Effector CD4-positive, alpha-beta T cell (primary cell): ENCODE measurements around the gene SYT17.

Experiments used
- DNase-seq: peaks from one replicate; pipeline ENCODE4 v3.0.0-alpha.2; 2020

SYT17 gene

GRCh38 chr16:19223235-19224170 lies 55.5 kb downstream of the SYT17 start:
- no peak for DNase-seq

- no peak for DNase-seq
Measured at GRCh38 chr16:19225651-19226050, 57.6 kb downstream of the SYT17 start.

- no peak for DNase-seq
Measured at GRCh38 chr16:19227643-19228042, 59.6 kb downstream of the SYT17 start.

- no peak for DNase-seq
Measured at GRCh38 chr16:19228052-19228451, 60.0 kb downstream of the SYT17 start.

- no peak for DNase-seq
Measured at GRCh38 chr16:19228575-19228974, 60.5 kb downstream of the SYT17 start.

- DNase-seq = no peak
Measured at GRCh38 chr16:19230575-19230974, 62.5 kb downstream of the SYT17 start.

- DNase-seq = no peak
Measured at GRCh38 chr16:19231881-19232280, 63.8 kb downstream of the SYT17 start.

GRCh38 chr16:19232988-19233387 lies 64.9 kb downstream of the SYT17 start:
- no peak for DNase-seq

GRCh38 chr16:19235478-19235877 lies 67.4 kb downstream of the SYT17 start:
- no peak for DNase-seq

- DNase-seq = no peak
Measured at GRCh38 chr16:19235886-19236285, 67.8 kb downstream of the SYT17 start.

GRCh38 chr16:19236561-19237209 lies 68.6 kb downstream of the SYT17 start:
- no peak for DNase-seq

- no peak for DNase-seq
Measured at GRCh38 chr16:19238406-19238805, 70.4 kb downstream of the SYT17 start.

GRCh38 chr16:19239511-19240155 lies 71.6 kb downstream of the SYT17 start:
- no peak for DNase-seq

GRCh38 chr16:19240494-19240893 lies 72.5 kb downstream of the SYT17 start:
- DNase-seq = no peak

GRCh38 chr16:19241512-19241911 lies 73.5 kb downstream of the SYT17 start:
- DNase-seq = no peak

- DNase-seq = no peak
Measured at GRCh38 chr16:19242186-19242585, 74.1 kb downstream of the SYT17 start.

GRCh38 chr16:19242987-19243575 lies 75.0 kb downstream of the SYT17 start:
- DNase-seq = no peak

- no peak for DNase-seq
Measured at GRCh38 chr16:19245326-19245925, 77.4 kb downstream of the SYT17 start.

GRCh38 chr16:19252904-19253303 lies 84.9 kb downstream of the SYT17 start:
- DNase-seq = no peak

GRCh38 chr16:19254611-19255010 lies 86.6 kb downstream of the SYT17 start:
- no peak for DNase-seq

GRCh38 chr16:19264123-19264673 lies 96.2 kb downstream of the SYT17 start:
- no peak for DNase-seq

GRCh38 chr16:19265380-19265930 lies 97.4 kb downstream of the SYT17 start:
- DNase-seq = no peak
